IMR-90 (cell line): ENCODE results near the gene MAGEC2. TPM values are rescaled to one million over a fixed set of nuclear protein-coding genes. Genes with fewer than 3 reads are reported as not detected.

ENCODE experiments used
- ATAC-seq: fragments of 200-7000 bp; cut with Tn5 transposase; 2 replicates; pipeline ENCODE4 v1.9.1; 2020; ENCODE audit warnings: low read depth, mild to moderate bottlenecking, moderate library complexity
- BruUV-seq: library from RNA; stranded (reverse); fragments of 400-500 nt; replicated peaks from 2 replicates; lab custom pipeline; 2021; lab: Mats Ljungman, UMichigan
- CTCF ChIA-PET: fragments of 300-600 bp; formaldehyde crosslinking; extraction: SDS; loops from one replicate; lab custom pipeline; 2021; ENCODE audit warnings: antibody characterized with exemption; lab: Yijun Ruan, JAX
- POLR2A ChIA-PET: fragments of 300-600 bp; sonication (Branson Sonifier 250); formaldehyde crosslinking; loops from one replicate; lab custom pipeline; 2022; ENCODE audit warnings: antibody characterized with exemption; ENCODE audit not compliant: unreplicated experiment; lab: Charles Lee
- DNase-seq: peaks from one replicate; pipeline ENCODE4 v3.0.0; 2013
- H2AFZ ChIP-seq: replicated peaks from 2 replicates; pipeline ENCODE3; 2013; ENCODE audit warnings: low read length, mild to moderate bottlenecking; ENCODE audit not compliant: poor library complexity
- H2AK5ac ChIP-seq: 2 replicates; pipeline ENCODE4 v1.6.1; 2013; ENCODE audit warnings: low read depth, low read length, inconsistent platforms
- H2AK9ac ChIP-seq: replicated peaks from 2 replicates; pipeline ENCODE3; 2013; ENCODE audit warnings: mild to moderate bottlenecking, low read depth, low read length, moderate library complexity; ENCODE audit not compliant: poor library complexity
- H2BK120ac ChIP-seq: 2 replicates; pipeline ENCODE4 v1.6.1; 2013; ENCODE audit warnings: low read depth, low read length, inconsistent platforms
- H2BK15ac ChIP-seq: 3 replicates; pipeline ENCODE4 v1.6.1; 2013; ENCODE audit warnings: low read depth, low read length, inconsistent platforms
- H2BK20ac ChIP-seq: 2 replicates; pipeline ENCODE4 v1.6.1; 2013; ENCODE audit warnings: low read depth, mild to moderate bottlenecking, inconsistent platforms, low read length, moderate library complexity
- H2BK5ac ChIP-seq: 2 replicates; pipeline ENCODE4 v1.6.1; 2013; ENCODE audit warnings: mild to moderate bottlenecking, low read depth, low read length, inconsistent platforms; ENCODE audit not compliant: poor library complexity, severe bottlenecking
- H3K14ac ChIP-seq: replicated peaks from 2 replicates; pipeline ENCODE4 v1.6.1; 2013; ENCODE audit warnings: low read depth, low read length, inconsistent platforms
- H3K18ac ChIP-seq: 2 replicates; pipeline ENCODE4 v1.6.1; 2013; ENCODE audit warnings: low read depth, low read length, control low read depth
- H3K23ac ChIP-seq: 2 replicates; pipeline ENCODE4 v1.6.1; 2013; ENCODE audit warnings: low read depth, low read length, inconsistent platforms
- H3K27ac ChIP-seq: 2 replicates; pipeline ENCODE4 v1.5.1; 2013; ENCODE audit warnings: mild to moderate bottlenecking, control low read depth, low read length; ENCODE audit not compliant: insufficient read depth
- H3K27me3 ChIP-seq: 2 replicates; pipeline ENCODE4 v1.6.1; 2013; ENCODE audit warnings: low read length; ENCODE audit not compliant: control insufficient read depth, insufficient read depth
- H3K36me3 ChIP-seq: 2 replicates; pipeline ENCODE4 v1.6.1; 2013; ENCODE audit warnings: low read length, mixed read lengths; ENCODE audit not compliant: control insufficient read depth, insufficient read depth
- H3K4ac ChIP-seq: 2 replicates; pipeline ENCODE4 v1.6.1; 2013; ENCODE audit warnings: low read depth, low read length, inconsistent platforms
- H3K4me1 ChIP-seq: 2 replicates; pipeline ENCODE4 v1.6.1; 2013; ENCODE audit warnings: low read length, mixed read lengths; ENCODE audit not compliant: control insufficient read depth, insufficient read depth
- H3K4me2 ChIP-seq: 2 replicates; pipeline ENCODE4 v1.6.1; 2013; ENCODE audit warnings: low read depth, mild to moderate bottlenecking, control low read depth, low read length, moderate library complexity
- H3K4me3 ChIP-seq: 2 replicates; pipeline ENCODE4 v1.5.1; 2013; ENCODE audit warnings: low read depth, mild to moderate bottlenecking, control low read depth, low read length, moderate library complexity; ENCODE audit not compliant: insufficient read depth
- H3K56ac ChIP-seq: 2 replicates; pipeline ENCODE4 v1.6.1; 2013; ENCODE audit warnings: low read length, inconsistent platforms; ENCODE audit not compliant: insufficient read depth; ENCODE audit errors: extremely low read depth
- H3K79me1 ChIP-seq, 2 experiments: 2 replicates each; pipeline ENCODE4 v1.6.1; 2013; ENCODE audit warnings: low read length in 2 of 2, inconsistent platforms in 1 of 2, low read depth in 1 of 2
- H3K9ac ChIP-seq: 2 replicates; pipeline ENCODE4 v1.6.1; 2013; ENCODE audit warnings: low read depth, low read length, control low read depth
- H3K9me1 ChIP-seq: 2 replicates; pipeline ENCODE4 v1.6.1; 2013; ENCODE audit warnings: low read length, inconsistent platforms; ENCODE audit not compliant: insufficient read depth
- H3K9me3 ChIP-seq: 2 replicates; pipeline ENCODE4 v1.6.1; 2013; ENCODE audit warnings: low read length; ENCODE audit not compliant: control insufficient read depth, insufficient read depth
- H4K20me1 ChIP-seq: 2 replicates; pipeline ENCODE4 v1.6.1; 2013; ENCODE audit warnings: low read length, inconsistent platforms; ENCODE audit not compliant: insufficient read depth
- H4K5ac ChIP-seq: 2 replicates; pipeline ENCODE4 v1.6.1; 2013; ENCODE audit warnings: mild to moderate bottlenecking, low read depth, low read length, control low read depth
- H4K8ac ChIP-seq, 2 experiments: 2 replicates each; pipeline ENCODE4 v1.6.1; 2013; ENCODE audit warnings: low read depth in 2 of 2, low read length in 2 of 2, control low read depth in 1 of 2, inconsistent platforms in 1 of 2
- H4K91ac ChIP-seq: 2 replicates; pipeline ENCODE4 v1.6.1; 2013; ENCODE audit warnings: low read depth, low read length, inconsistent platforms; ENCODE audit not compliant: insufficient read depth
- CHD1 ChIP-seq: IDR thresholded peaks from 2 replicates; pipeline ENCODE4 v1.6.1; 2012; ENCODE audit warnings: low read depth, low read length, improper control_type of control experiment
- ELK1 ChIP-seq: fragments of 150-350 bp; IDR thresholded peaks from 2 replicates; pipeline ENCODE4 v1.6.1; 2016; ENCODE audit warnings: low read depth, mild to moderate bottlenecking, low read length, moderate library complexity, borderline replicate concordance
- MAFK ChIP-seq: IDR thresholded peaks from 2 replicates; pipeline ENCODE4 v1.6.1; 2012; ENCODE audit warnings: low read depth, low read length, improper control_type of control experiment
- MAZ ChIP-seq: IDR thresholded peaks from 2 replicates; pipeline ENCODE4 v1.6.1; 2012; ENCODE audit warnings: low read depth, mild to moderate bottlenecking, low read length, improper control_type of control experiment, moderate library complexity, borderline replicate concordance
- MXI1 ChIP-seq: IDR thresholded peaks from 2 replicates; pipeline ENCODE4 v1.6.1; 2012; ENCODE audit warnings: low read depth, mild to moderate bottlenecking, low read length, moderate library complexity, borderline replicate concordance
- NFE2L2 ChIP-seq: fragments of 150-350 bp; IDR thresholded peaks from 2 replicates; pipeline ENCODE4 v1.6.1; 2016; ENCODE audit warnings: low read depth, mild to moderate bottlenecking, low read length
- POLR2A ChIP-seq: IDR thresholded peaks from 2 replicates; pipeline ENCODE4 v1.6.1; 2012; ENCODE audit warnings: mild to moderate bottlenecking, low read depth, low read length
- RCOR1 ChIP-seq: IDR thresholded peaks from 2 replicates; pipeline ENCODE4 v1.6.1; 2012; ENCODE audit warnings: mild to moderate bottlenecking, low read length, improper control_type of control experiment; ENCODE audit not compliant: insufficient replicate concordance
- RFX5 ChIP-seq: IDR thresholded peaks from 2 replicates; pipeline ENCODE4 v1.8.0; 2012; ENCODE audit warnings: low read depth, mild to moderate bottlenecking, low read length, moderate library complexity
- SMC3 ChIP-seq: fragments of 150-350 bp; IDR thresholded peaks from 2 replicates; pipeline ENCODE4 v1.6.1; 2016; ENCODE audit warnings: low read depth, mild to moderate bottlenecking, antibody characterized with exemption, low read length, moderate library complexity
- USF2 ChIP-seq: fragments of 150-350 bp; IDR thresholded peaks from 2 replicates; pipeline ENCODE4 v1.6.1; 2017; ENCODE audit warnings: mild to moderate bottlenecking, antibody characterized with exemption, low read length, low read depth
- WGBS, 2 experiments: methylation state at CpG; one replicate each; pipeline versions ENCODE4 v1.1.5 to v1.1.7; 2013; ENCODE audit warnings: missing lambda C conversion rate in 2 of 2; ENCODE audit not compliant: insufficient read length in 1 of 2; ENCODE audit errors: extremely low coverage in 2 of 2; 5-methylcytosine and 5-hydroxymethylcytosine counted together
- dilution Hi-C: fragments of 300-500 bp; cut with HindIII; formaldehyde crosslinking; loops from one replicate; pipeline ENCODE4 v1.14.3; 2018; ENCODE audit warnings: low sequenced_read_pairs; ENCODE audit not compliant: unreplicated experiment
- in situ Hi-C: fragments of 300-500 bp; cut with MboI; formaldehyde crosslinking; loops from 3 replicates; pipeline ENCODE4 v1.14.3; 2019; ENCODE audit warnings: low sequenced_read_pairs, inconsistent platforms, mixed read lengths
- intact Hi-C: fragments of 100-400 bp; cut with micrococcal nuclease; formaldehyde crosslinking; loops from 2 replicates; pipeline ENCODE4 v1.10.0; 2022
- polyA plus RNA-seq, 3 experiments: library from polyadenylated mRNA; depleted of rRNA; stranded (reverse); fragments of >200 nt; gene quantifications; 2 replicates each; pipeline ENCODE4 v1.2.3, GENCODE V29; 2012; ENCODE audit warnings: low replicate concordance in 1 of 3
- total RNA-seq: library from RNA; depleted of rRNA; stranded (reverse); fragments of >200 nt; gene quantifications from 2 replicates; pipeline ENCODE4 v1.2.3, GENCODE V29; 2012

The MAGEC2 gene
- total and polyA plus RNA-seq, 2 of the 4 experiments (the other 2 are of a cell fraction), result not detected

GRCh38 chrX:142244568-142244967 is 39.5 kb upstream of the MAGEC2 start:
- no peak overlapping the region for H3K4me2 ChIP-seq
- no peak overlapping the region for H2BK20ac ChIP-seq
- intact Hi-C loops, result no loop called here
- H3K27ac ChIP-seq, result no peak overlapping the region
- H3K9ac ChIP-seq, result no peak overlapping the region
- no peak overlapping the region for H2AK5ac ChIP-seq
- no peaks in the 10 kb centered on the region for H4K20me1 ChIP-seq
- no peak overlapping the region for H2BK15ac ChIP-seq
- no peak overlapping the region for H3K56ac ChIP-seq
- CTCF ChIA-PET, result no interaction called here
- H3K18ac ChIP-seq, result no peak overlapping the region
- H4K91ac ChIP-seq, result no peak overlapping the region
- POLR2A ChIA-PET, result no interaction called here
- no peak overlapping the region for H3K23ac ChIP-seq
- H3K27me3 ChIP-seq, result no peaks in the 10 kb centered on the region
- H3K9me3 ChIP-seq, result peaks cover 15% of the 10 kb centered on the region; the same call in 1 of the 2 replicates
- H2BK5ac ChIP-seq, result no peak overlapping the region
- H2AFZ ChIP-seq, result peak overlapping the region; percentile 21
- no peak overlapping the region for H4K8ac ChIP-seq
- no peak for TF ChIP-seq MXI1
- no peak for TF ChIP-seq ELK1
- TF ChIP-seq CHD1, result no peak
- no peak for TF ChIP-seq SMC3
- TF ChIP-seq NFE2L2, result no peak
- TF ChIP-seq RCOR1, result no peak
- no peak for TF ChIP-seq MAFK
- no peak for TF ChIP-seq MAZ
- no peak for TF ChIP-seq POLR2A
- TF ChIP-seq RFX5, result no peak
- TF ChIP-seq USF2, result no peak
- no peak overlapping the region for H3K4ac ChIP-seq
- DNase-seq, result no peak
- in situ Hi-C loops, result no loop called here
- no peak overlapping the region for H3K4me3 ChIP-seq
- H3K14ac ChIP-seq, result no peak overlapping the region
- BruUV-seq, result no TSS peak
- H4K5ac ChIP-seq, result no peak overlapping the region
- dilution Hi-C loops, result no loop called here
- H3K4me1 ChIP-seq, result no peaks in the 10 kb centered on the region
- no peak overlapping the region for H2BK120ac ChIP-seq
- no peaks in the 10 kb centered on the region for H3K36me3 ChIP-seq
- ATAC-seq, result no peak
- no peaks in the 10 kb centered on the region for H3K79me1 ChIP-seq
- H2AK9ac ChIP-seq, result no peak overlapping the region
- WGBS, 2 experiments, result no CpG with 5 or more reads among the region's 4 CpGs
- no peaks in the 10 kb centered on the region for H3K9me1 ChIP-seq
